Activated CD8-positive, alpha-beta T cell treated with anti-CD3 and anti-CD28 coated beads for 36 hours (primary cell): Measurements from ENCODE around the gene AGBL4. TPM values are rescaled to one million over a fixed set of nuclear protein-coding genes. Genes with fewer than 3 reads are reported as not detected.

Experiments used
- ATAC-seq: fragments of 200-7000 bp; cut with Tn5 transposase; one replicate; pipeline ENCODE4 v1.10.0; 2021; ENCODE audit warnings: mild to moderate bottlenecking, moderate library complexity
- CTCF ChIA-PET: fragments of 350-600 bp; sonication (Branson Sonifier 250); formaldehyde crosslinking; loops from one replicate; lab custom pipeline; 2021; ENCODE audit warnings: antibody characterized with exemption; lab: Charles Lee
- POLR2A ChIA-PET: fragments of 350-600 bp; sonication (Branson Sonifier 250); formaldehyde crosslinking; loops from one replicate; lab custom pipeline; 2021; ENCODE audit warnings: antibody characterized with exemption; lab: Charles Lee
- DNase-seq: peaks from one replicate; pipeline ENCODE4 v3.0.0-alpha.2; 2020
- H3K27ac Mint-ChIP-seq: one replicate; pipeline ENCODE4 v1.8.0; 2021; ENCODE audit warnings: mild to moderate bottlenecking, mixed read lengths
- H3K27me3 Mint-ChIP-seq: one replicate; pipeline ENCODE4 v1.8.0; 2021; ENCODE audit warnings: mixed read lengths
- H3K36me3 Mint-ChIP-seq: one replicate; pipeline ENCODE4 v1.8.0; 2021; ENCODE audit warnings: low read depth, mixed read lengths
- H3K4me1 Mint-ChIP-seq: one replicate; pipeline ENCODE4 v1.8.0; 2021; ENCODE audit warnings: low read depth, mixed read lengths
- H3K4me3 Mint-ChIP-seq: one replicate; pipeline ENCODE4 v1.8.0; 2021; ENCODE audit warnings: mild to moderate bottlenecking, moderate library complexity, mixed read lengths
- H3K9me3 Mint-ChIP-seq: one replicate; pipeline ENCODE4 v1.8.0; 2021; ENCODE audit warnings: mixed read lengths
- CTCF ChIP-seq: fragments of 200-600 bp; IDR thresholded peaks from one replicate; pipeline ENCODE4 v1.8.0; 2022; ENCODE audit warnings: antibody characterized with exemption, mild to moderate bottlenecking
- intact Hi-C: fragments of 100-400 bp; cut with micrococcal nuclease; formaldehyde crosslinking; loops from one replicate; pipeline ENCODE4 v1.10.0; 2022
- total RNA-seq, 2 experiments: library from RNA; stranded (reverse); gene quantifications; one replicate each; pipeline ENCODE4 v1.2.3, GENCODE V29; 2021

The AGBL4 gene
- total RNA-seq, 2 experiments from 2014 or later = 0.14 TPM; not detected in 1

- Mint-ChIP-seq H3K9me3 (no peaks in the 10 kb centered on the region), H3K4me1 (peaks cover under 1% of the 10 kb centered on the region), H3K27ac (no peak overlapping the region), H3K36me3 (peaks cover 53% of the 10 kb centered on the region), H3K4me3 (no peak overlapping the region), H3K27me3 (no peaks in the 10 kb centered on the region)
- ChIA-PET CTCF (no interaction called here), POLR2A (no interaction called here)
- DNase-seq (no peak), ATAC-seq (no peak)
- intact Hi-C loops = no loop called here
- no peak for TF ChIP-seq CTCF
These were observed 1288.0 kb downstream of the AGBL4 start for GRCh38 chr1:48735796-48736195.

GRCh38 chr1:48730164-48730910, 1293.4 kb downstream of the AGBL4 start:
- Mint-ChIP-seq H3K27me3 (no peaks in the 10 kb centered on the region), H3K27ac (no peak overlapping the region), H3K4me1 (peaks cover 19% of the 10 kb centered on the region), H3K4me3 (no peak overlapping the region), H3K9me3 (no peaks in the 10 kb centered on the region), H3K36me3 (peaks cover 33% of the 10 kb centered on the region)
- ATAC-seq = no peak
- intact Hi-C loops = no loop called here
- DNase-seq = no peak
- TF ChIP-seq CTCF = no peak
- ChIA-PET POLR2A (no interaction called here), CTCF (no interaction called here)

- no peak for ATAC-seq
- ChIA-PET CTCF (no interaction called here), POLR2A (no interaction called here)
- peaks cover 19% of the 10 kb centered on the region for H3K4me1 Mint-ChIP-seq
- peaks cover 23% of the 10 kb centered on the region for H3K36me3 Mint-ChIP-seq
- no peak overlapping the region for H3K4me3 Mint-ChIP-seq
- H3K9me3 Mint-ChIP-seq = no peaks in the 10 kb centered on the region
- H3K27ac Mint-ChIP-seq = no peak overlapping the region
- no peak for DNase-seq
- TF ChIP-seq CTCF = no peak
- H3K27me3 Mint-ChIP-seq = no peaks in the 10 kb centered on the region
- intact Hi-C loops = no loop called here
These were observed 1295.2 kb downstream of the AGBL4 start for GRCh38 chr1:48728584-48728983.

- intact Hi-C loops = no loop called here
- ATAC-seq (no peak), DNase-seq (no peak)
- Mint-ChIP-seq H3K36me3 (peaks cover 23% of the 10 kb centered on the region), H3K4me1 (peaks cover 19% of the 10 kb centered on the region), H3K9me3 (no peaks in the 10 kb centered on the region), H3K4me3 (no peak overlapping the region), H3K27ac (no peak overlapping the region), H3K27me3 (no peaks in the 10 kb centered on the region)
- ChIA-PET CTCF (interaction anchor here (1.1 to 1.5 kb wide), 3 partner anchors 30 to 91 kb away, joined by 3 to 4 read pairs (median 3); no protein-coding TSS in a partner anchor), POLR2A (interaction anchor here (0.8 kb wide), 1 partner anchor 11 kb away, joined by 4 read pairs; no protein-coding TSS in a partner anchor)
- TF ChIP-seq CTCF = no peak
These were observed 1297.1 kb downstream of the AGBL4 start for GRCh38 chr1:48726557-48727215.

GRCh38 chr1:48726139-48726538, 1297.6 kb downstream of the AGBL4 start:
- TF ChIP-seq CTCF = no peak
- Mint-ChIP-seq H3K4me3 (no peak overlapping the region), H3K9me3 (no peaks in the 10 kb centered on the region), H3K27me3 (no peaks in the 10 kb centered on the region), H3K27ac (no peak overlapping the region), H3K4me1 (peaks cover 19% of the 10 kb centered on the region), H3K36me3 (peaks cover 23% of the 10 kb centered on the region)
- ChIA-PET POLR2A (interaction anchor here (0.8 kb wide), 1 partner anchor 10 kb away, joined by 4 read pairs; no protein-coding TSS in a partner anchor), CTCF (interaction anchor here (1.1 to 1.5 kb wide), 3 partner anchors 29 to 92 kb away, joined by 3 to 4 read pairs (median 3); no protein-coding TSS in a partner anchor)
- no peak for ATAC-seq
- intact Hi-C loops = no loop called here
- no peak for DNase-seq
